HG03439 (cell line): Measurements from ENCODE around the gene COL1A1.

ENCODE experiments used
- ATAC-seq: cut with Tn5 transposase; IDR thresholded peaks from one replicate; pipeline ENCODE4 v1.9.1; 2021; ENCODE audit warnings: mild to moderate bottlenecking, moderate library complexity; ENCODE audit not compliant: unreplicated experiment

COL1A1 gene

GRCh38 chr17:50173335-50173941 lies 28.0 kb downstream of the COL1A1 start:
- no peak for ATAC-seq

GRCh38 chr17:50172936-50173334 lies 28.5 kb downstream of the COL1A1 start:
- ATAC-seq = no peak

GRCh38 chr17:50172130-50172529 lies 29.3 kb downstream of the COL1A1 start:
- ATAC-seq = no peak

- no peak for ATAC-seq
These were observed 29.9 kb downstream of the COL1A1 start for GRCh38 chr17:50171371-50172071.

- ATAC-seq = peak; percentile 43
These were observed 30.6 kb downstream of the COL1A1 start for GRCh38 chr17:50170662-50171370.

GRCh38 chr17:50169881-50170459 lies 31.5 kb downstream of the COL1A1 start:
- no peak for ATAC-seq

GRCh38 chr17:50169121-50169764 lies 32.2 kb downstream of the COL1A1 start:
- ATAC-seq = no peak

- no peak for ATAC-seq
These were observed 33.1 kb downstream of the COL1A1 start for GRCh38 chr17:50168319-50168718.

- no peak for ATAC-seq
These were observed 34.1 kb downstream of the COL1A1 start for GRCh38 chr17:50167371-50167770.

GRCh38 chr17:50166518-50167181 lies 34.8 kb downstream of the COL1A1 start:
- no peak for ATAC-seq

- no peak for ATAC-seq
These were observed 35.4 kb downstream of the COL1A1 start, which contains the start of gene SGCA for GRCh38 chr17:50165867-50166517. Gene SGCA (plus strand): TSS chr17:50166005. CDS start chr17:50166041, 36 bp downstream.

- no peak for ATAC-seq
These were observed 36.0 kb downstream of the COL1A1 start for GRCh38 chr17:50165466-50165865.

- no peak for ATAC-seq
These were observed 36.4 kb downstream of the COL1A1 start for GRCh38 chr17:50165066-50165465.

GRCh38 chr17:50164697-50164988 lies 36.8 kb downstream of the COL1A1 start:
- ATAC-seq = no peak

- no peak for ATAC-seq
These were observed 37.4 kb downstream of the COL1A1 start for GRCh38 chr17:50163843-50164696.

GRCh38 chr17:50162466-50163254 lies 38.8 kb downstream of the COL1A1 start:
- ATAC-seq = no peak

- no peak for ATAC-seq
These were observed 39.5 kb downstream of the COL1A1 start for GRCh38 chr17:50161911-50162288.

- ATAC-seq = peak; percentile 82
These were observed 40.2 kb downstream of the COL1A1 start for GRCh38 chr17:50161023-50161910.
